Measurements from ENCODE around the gene SPNS2. TPM values are rescaled to one million over a fixed set of nuclear protein-coding genes. Genes with fewer than 3 reads are reported as not detected.

The SPNS2 gene
- total and polyA plus RNA-seq, 3 donors from 2014 or later: 6.7 to 11.5 (median 8.0) TPM

DNA sequence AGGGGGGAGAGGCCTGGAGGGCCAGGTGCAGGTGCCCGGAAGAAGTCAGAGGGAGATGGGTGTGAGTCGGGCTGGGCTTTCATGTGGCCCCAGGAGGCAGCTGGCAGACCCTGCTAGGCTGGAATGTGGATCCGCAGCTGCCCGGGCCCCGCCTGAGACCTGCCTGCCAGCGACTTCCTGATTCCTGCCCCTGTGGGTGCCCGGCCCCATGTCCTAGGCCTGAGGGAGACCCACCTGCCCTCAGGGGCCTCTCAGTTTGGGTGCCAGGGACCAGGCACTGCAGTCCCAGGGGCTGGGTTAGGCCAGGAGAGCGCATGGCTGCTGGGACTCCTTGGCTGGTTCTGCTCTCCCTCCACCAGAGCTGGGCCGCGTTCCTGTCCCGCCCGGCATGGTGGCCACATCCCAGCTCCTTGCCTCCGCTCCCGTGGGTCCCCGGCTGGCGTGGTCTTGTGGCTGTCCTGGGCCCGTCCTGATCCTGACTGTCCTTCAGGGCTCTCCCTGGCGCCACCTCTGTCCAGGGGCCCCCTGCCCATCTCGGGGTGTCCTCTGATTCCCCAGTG lies 22.1 kb upstream of the SPNS2 start:
- TF ChIP-seq, protein P1, sequence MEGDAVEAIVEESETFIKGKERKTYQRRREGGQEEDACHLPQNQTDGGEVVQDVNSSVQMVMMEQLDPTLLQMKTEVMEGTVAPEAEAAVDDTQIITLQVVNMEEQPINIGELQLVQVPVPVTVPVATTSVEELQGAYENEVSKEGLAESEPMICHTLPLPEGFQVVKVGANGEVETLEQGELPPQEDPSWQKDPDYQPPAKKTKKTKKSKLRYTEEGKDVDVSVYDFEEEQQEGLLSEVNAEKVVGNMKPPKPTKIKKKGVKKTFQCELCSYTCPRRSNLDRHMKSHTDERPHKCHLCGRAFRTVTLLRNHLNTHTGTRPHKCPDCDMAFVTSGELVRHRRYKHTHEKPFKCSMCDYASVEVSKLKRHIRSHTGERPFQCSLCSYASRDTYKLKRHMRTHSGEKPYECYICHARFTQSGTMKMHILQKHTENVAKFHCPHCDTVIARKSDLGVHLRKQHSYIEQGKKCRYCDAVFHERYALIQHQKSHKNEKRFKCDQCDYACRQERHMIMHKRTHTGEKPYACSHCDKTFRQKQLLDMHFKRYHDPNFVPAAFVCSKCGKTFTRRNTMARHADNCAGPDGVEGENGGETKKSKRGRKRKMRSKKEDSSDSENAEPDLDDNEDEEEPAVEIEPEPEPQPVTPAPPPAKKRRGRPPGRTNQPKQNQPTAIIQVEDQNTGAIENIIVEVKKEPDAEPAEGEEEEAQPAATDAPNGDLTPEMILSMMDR (IDR thresholded peaks at IDR 0.05): no peak
- TF ChIP-seq POLR2A (IDR thresholded peaks at IDR 0.05): no peak
- no peaks in the 10 kb centered on the region for H3K9me3 ChIP-seq
- H3K27me3 ChIP-seq: no peaks in the 10 kb centered on the region
- no peaks in the 10 kb centered on the region for H3K36me3 ChIP-seq (ENCODE audit: low read depth, missing control alignments)
- no peak for DNase-seq
- H3K27ac ChIP-seq: no peak overlapping the region
- H3K4me1 ChIP-seq: no peaks in the 10 kb centered on the region
- no peak overlapping the region for H3K4me3 ChIP-seq
- intact Hi-C loops (cut with DNase I; ENCODE audit: low total_unique reads): no loop called here
- WGBS, 2 donors: 90 to 94% methylated on average over 9 to 19 of the region's 19 CpGs

GRCh38 chr17:4477255-4477791 lies 21.4 kb upstream of the SPNS2 start:
- H3K4me3 ChIP-seq: no peak overlapping the region
- no peaks in the 10 kb centered on the region for H3K4me1 ChIP-seq
- H3K9me3 ChIP-seq: no peaks in the 10 kb centered on the region
- no peak for TF ChIP-seq POLR2A (IDR thresholded peaks at IDR 0.05)
- TF ChIP-seq, protein P1 (IDR thresholded peaks at IDR 0.05): no peak
- no peak overlapping the region for H3K27ac ChIP-seq
- 82 to 95% methylated on average over 9 to 10 of the region's 10 CpGs for WGBS, 2 donors
- H3K36me3 ChIP-seq (ENCODE audit: low read depth, missing control alignments): no peaks in the 10 kb centered on the region
- no peaks in the 10 kb centered on the region for H3K27me3 ChIP-seq
- intact Hi-C loops (cut with DNase I; ENCODE audit: low total_unique reads): no loop called here
- DNase-seq: no peak

GRCh38 chr17:4478318-4478830 lies 20.3 kb upstream of the SPNS2 start:
- intact Hi-C loops (cut with DNase I; ENCODE audit: low total_unique reads): no loop called here
- H3K36me3 ChIP-seq (ENCODE audit: low read depth, missing control alignments): no peaks in the 10 kb centered on the region
- H3K4me3 ChIP-seq: no peak overlapping the region
- H3K27ac ChIP-seq: no peak overlapping the region
- DNase-seq: no peak
- no peaks in the 10 kb centered on the region for H3K27me3 ChIP-seq
- TF ChIP-seq, protein P1 (IDR thresholded peaks at IDR 0.05): no peak
- TF ChIP-seq POLR2A (IDR thresholded peaks at IDR 0.05): no peak
- H3K4me1 ChIP-seq: no peaks in the 10 kb centered on the region
- WGBS, 2 donors: 85 to 93% methylated on average over 5 to 11 of the region's 11 CpGs
- no peaks in the 10 kb centered on the region for H3K9me3 ChIP-seq

DNA sequence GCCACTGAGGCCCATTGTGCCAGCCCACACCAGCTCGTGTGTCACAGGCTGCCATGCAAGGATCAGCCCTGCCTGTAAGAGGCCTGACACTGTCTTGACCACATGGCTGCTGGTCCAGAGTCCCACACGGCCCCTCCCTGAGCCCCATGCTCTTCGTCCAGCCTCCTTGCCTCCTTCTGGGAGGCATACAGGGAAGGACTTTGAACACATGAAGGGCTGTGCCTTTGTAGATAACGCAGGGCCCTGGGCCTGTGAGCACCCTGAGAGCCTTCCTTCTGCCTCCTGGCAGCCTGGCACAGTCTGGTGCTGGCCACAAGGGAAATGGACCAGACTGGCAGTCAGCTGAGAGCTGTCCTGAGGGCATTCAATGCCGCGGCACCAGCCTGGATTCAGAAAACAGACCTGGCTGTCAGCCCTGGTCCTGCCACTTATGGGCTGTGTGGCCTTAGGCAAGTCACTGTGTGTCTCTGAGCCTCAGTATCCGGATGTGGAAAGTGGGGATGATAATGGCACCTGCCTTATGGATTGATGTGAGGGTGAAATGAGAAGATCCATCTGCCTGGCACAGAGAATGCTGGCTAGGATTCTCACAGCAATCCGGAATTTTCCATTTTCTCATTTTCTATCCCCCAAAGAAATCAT lies 19.2 kb upstream of the SPNS2 start:
- H3K4me1 ChIP-seq: no peaks in the 10 kb centered on the region
- H3K9me3 ChIP-seq: no peaks in the 10 kb centered on the region
- H3K36me3 ChIP-seq (ENCODE audit: low read depth, missing control alignments): no peaks in the 10 kb centered on the region
- no peak overlapping the region for H3K27ac ChIP-seq
- no peak overlapping the region for H3K4me3 ChIP-seq
- H3K27me3 ChIP-seq: no peaks in the 10 kb centered on the region
- DNase-seq: no peak
- WGBS, 2 donors: 85% methylated on average over 3 to 8 of the region's 8 CpGs
- intact Hi-C loops (cut with DNase I; ENCODE audit: low total_unique reads): no loop called here
- TF ChIP-seq, protein P1 (IDR thresholded peaks at IDR 0.05): no peak
- no peak for TF ChIP-seq POLR2A (IDR thresholded peaks at IDR 0.05)
